GM19438 (cell line): ENCODE measurements around the gene FHOD3.
A peak's percentile ranks its signal among the peaks of the same experiment; 100 is the strongest.

Experiments
- ATAC-seq: cut with Tn5 transposase; IDR thresholded peaks from one replicate; pipeline ENCODE4 v1.9.1; 2021; ENCODE audit warnings: low read depth; ENCODE audit not compliant: unreplicated experiment

The FHOD3 gene

GRCh38 chr18:36297417-36298125 is at the start of gene FHOD3:
TSS of gene FHOD3 (plus strand) at chr18:36297713. CDS start at chr18:36297836, 123 bp downstream.
- peak; percentile 69 for ATAC-seq

- ATAC-seq: no peak
Observed at GRCh38 chr18:36249392-36249791, 48.1 kb upstream of the FHOD3 start.

GRCh38 chr18:36250827-36251226 is 46.7 kb upstream of the FHOD3 start:
- ATAC-seq: no peak

- ATAC-seq: no peak
Observed at GRCh38 chr18:36255072-36255698, 42.3 kb upstream of the FHOD3 start.

- no peak for ATAC-seq
Observed at GRCh38 chr18:36256094-36256493, 41.4 kb upstream of the FHOD3 start.

- no peak for ATAC-seq
Observed at GRCh38 chr18:36262971-36263370, 34.5 kb upstream of the FHOD3 start.

GRCh38 chr18:36264283-36264682 is 33.2 kb upstream of the FHOD3 start:
- no peak for ATAC-seq

GRCh38 chr18:36265015-36265414 is 32.5 kb upstream of the FHOD3 start:
- ATAC-seq: no peak

- ATAC-seq: no peak
Observed at GRCh38 chr18:36269157-36269556, 28.4 kb upstream of the FHOD3 start.

- ATAC-seq: no peak
Observed at GRCh38 chr18:36271153-36271552, 26.4 kb upstream of the FHOD3 start.

GRCh38 chr18:36273347-36273746 is 24.2 kb upstream of the FHOD3 start:
- no peak for ATAC-seq

- ATAC-seq: no peak
Observed at GRCh38 chr18:36274083-36274715, 23.3 kb upstream of the FHOD3 start.

- no peak for ATAC-seq
Observed at GRCh38 chr18:36275561-36275960, 22.0 kb upstream of the FHOD3 start.

GRCh38 chr18:36279001-36279400 is 18.5 kb upstream of the FHOD3 start:
- ATAC-seq: no peak

GRCh38 chr18:36281936-36282335 is 15.6 kb upstream of the FHOD3 start:
- ATAC-seq: no peak

GRCh38 chr18:36283448-36283847 is 14.1 kb upstream of the FHOD3 start:
- ATAC-seq: no peak

- no peak for ATAC-seq
Observed at GRCh38 chr18:36284268-36284667, 13.2 kb upstream of the FHOD3 start.

GRCh38 chr18:36284671-36285295 is 12.7 kb upstream of the FHOD3 start:
- no peak for ATAC-seq

- no peak for ATAC-seq
Observed at GRCh38 chr18:36287653-36288052, 9.9 kb upstream of the FHOD3 start.

- ATAC-seq: no peak
Observed at GRCh38 chr18:36288689-36289088, 8.8 kb upstream of the FHOD3 start.

- ATAC-seq: no peak
Observed at GRCh38 chr18:36294031-36294430, 3.5 kb upstream of the FHOD3 start.
